ENCODE results near the gene COL6A5.
"Not testable (repeated sequence)": the region's sequence is repeated elsewhere in the genome, so short reads cannot be mapped to it uniquely, and the experiment has no call there.

COL6A5 gene

DNA sequence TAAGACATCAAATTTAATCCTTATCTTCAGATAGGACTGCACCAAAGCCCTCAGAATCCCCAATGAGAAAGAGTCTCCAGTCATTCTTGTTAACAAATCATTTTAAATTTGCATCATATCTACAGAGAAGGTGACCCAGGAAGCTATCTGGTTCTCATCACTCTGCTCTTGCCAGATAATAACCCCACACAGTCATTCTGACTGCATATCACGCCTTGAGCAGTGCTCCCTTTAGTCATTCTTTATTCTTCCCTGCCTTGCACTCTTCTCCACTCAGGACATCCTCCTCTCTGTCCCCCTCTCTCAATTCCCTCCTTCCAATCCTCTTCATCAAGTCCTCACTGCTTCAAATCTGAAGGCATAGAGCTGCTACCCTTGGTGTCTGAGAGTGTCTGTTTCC is 87.8 kb downstream of the COL6A5 start:
- H3K27me3 ChIP-seq (ENCODE audit: insufficient read depth, low read length): no peaks in the 10 kb centered on the region
- H3K4me1 ChIP-seq (ENCODE audit: control insufficient read depth, insufficient read depth, low read length, unreplicated experiment): no peaks in the 10 kb centered on the region
- no peaks in the 10 kb centered on the region for H3K36me3 ChIP-seq (ENCODE audit: insufficient read depth, low read length)

DNA sequence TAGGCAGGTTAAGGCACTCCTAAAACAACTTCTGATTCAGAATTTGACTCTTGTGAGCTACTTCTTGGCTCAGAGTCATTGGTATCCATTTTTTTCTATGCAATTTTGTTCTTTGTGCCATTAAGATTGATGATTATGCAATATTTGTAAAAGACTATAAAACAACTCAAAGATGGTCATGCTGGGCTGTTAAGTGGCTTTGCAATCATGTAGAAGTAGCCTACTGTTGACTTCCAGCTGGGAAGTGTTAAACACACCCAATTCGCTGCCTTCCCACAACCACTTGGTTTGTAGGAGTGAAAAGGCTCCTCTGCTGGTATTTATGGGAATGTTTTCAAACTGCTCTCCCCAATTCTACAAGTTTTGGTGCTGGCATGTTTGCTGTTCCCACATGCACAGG is 96.8 kb downstream of the COL6A5 start:
- Histone ChIP-seq H2AFZ (ENCODE audit: low read length, unreplicated experiment) (no peak overlapping the region), H3K27me3 (ENCODE audit: insufficient read depth, low read length) (no peaks in the 10 kb centered on the region), H3K36me3 (ENCODE audit: insufficient read depth, low read length) (no peaks in the 10 kb centered on the region), H3K4me3 (ENCODE audit: low read depth, low read length) (no peak overlapping the region), H3K4me1 (ENCODE audit: control insufficient read depth, insufficient read depth, low read length, unreplicated experiment) (no peaks in the 10 kb centered on the region), H3K79me2 (ENCODE audit: control insufficient read depth, insufficient read depth, low read length, unreplicated experiment) (no peaks in the 10 kb centered on the region), H3K27ac (ENCODE audit: low read depth, low read length) (no peak overlapping the region)

More for the DNA sequence above, 87.8 kb downstream of the COL6A5 start:
- H3K4me3 ChIP-seq (ENCODE audit: low read depth, low read length): no peak overlapping the region
- no peaks in the 10 kb centered on the region for H3K79me2 ChIP-seq (ENCODE audit: control insufficient read depth, insufficient read depth, low read length, unreplicated experiment)
- H2AFZ ChIP-seq (ENCODE audit: low read length, unreplicated experiment): no peak overlapping the region
- no peak overlapping the region for H3K27ac ChIP-seq (ENCODE audit: low read depth, low read length)

GRCh38 chr3:130446840-130447239 is 101.4 kb downstream of the COL6A5 start:
- H3K4me1 ChIP-seq (ENCODE audit: control insufficient read depth, insufficient read depth, low read length, unreplicated experiment); H3K27ac ChIP-seq (ENCODE audit: low read depth, low read length); H3K4me3 ChIP-seq (ENCODE audit: low read depth, low read length); H3K27me3 ChIP-seq (ENCODE audit: insufficient read depth, low read length); H3K79me2 ChIP-seq (ENCODE audit: control insufficient read depth, insufficient read depth, low read length, unreplicated experiment); H2AFZ ChIP-seq (ENCODE audit: low read length, unreplicated experiment); H3K36me3 ChIP-seq (ENCODE audit: insufficient read depth, low read length): not testable (repeated sequence)

DNA sequence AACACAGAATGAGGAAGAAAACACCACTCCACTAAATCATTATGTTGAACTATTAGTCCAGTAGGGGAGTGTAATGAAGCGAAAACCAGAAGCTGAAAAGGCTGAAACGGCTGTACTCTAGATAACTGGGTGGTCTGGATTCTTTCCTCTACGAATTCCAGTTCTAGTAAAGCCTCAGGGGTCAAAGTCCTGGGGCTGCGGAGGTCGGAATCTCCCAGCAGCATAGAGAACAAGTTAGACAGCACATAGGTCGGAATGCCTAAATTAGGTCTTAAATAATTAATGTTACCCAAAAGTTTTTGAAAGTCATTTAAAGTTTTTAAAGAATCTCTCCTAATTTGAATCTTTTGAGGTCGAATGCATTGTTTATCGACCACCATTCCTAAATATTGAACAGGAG is 102.7 kb downstream of the COL6A5 start:
- H3K27ac ChIP-seq (ENCODE audit: low read depth, low read length); H3K4me1 ChIP-seq (ENCODE audit: control insufficient read depth, insufficient read depth, low read length, unreplicated experiment); H3K79me2 ChIP-seq (ENCODE audit: control insufficient read depth, insufficient read depth, low read length, unreplicated experiment); H3K4me3 ChIP-seq (ENCODE audit: low read depth, low read length); H3K36me3 ChIP-seq (ENCODE audit: insufficient read depth, low read length); H2AFZ ChIP-seq (ENCODE audit: low read length, unreplicated experiment); H3K27me3 ChIP-seq (ENCODE audit: insufficient read depth, low read length): not testable (repeated sequence)

- Histone ChIP-seq H3K27ac (ENCODE audit: low read depth, low read length) (no peak overlapping the region), H3K4me1 (ENCODE audit: control insufficient read depth, insufficient read depth, low read length, unreplicated experiment) (no peaks in the 10 kb centered on the region), H3K27me3 (ENCODE audit: insufficient read depth, low read length) (no peaks in the 10 kb centered on the region), H3K36me3 (ENCODE audit: insufficient read depth, low read length) (no peaks in the 10 kb centered on the region), H3K4me3 (ENCODE audit: low read depth, low read length) (no peak overlapping the region), H3K79me2 (ENCODE audit: control insufficient read depth, insufficient read depth, low read length, unreplicated experiment) (no peaks in the 10 kb centered on the region), H2AFZ (ENCODE audit: low read length, unreplicated experiment) (no peak overlapping the region)
Observed at GRCh38 chr3:130456540-130456939, 111.1 kb downstream of the COL6A5 start.

DNA sequence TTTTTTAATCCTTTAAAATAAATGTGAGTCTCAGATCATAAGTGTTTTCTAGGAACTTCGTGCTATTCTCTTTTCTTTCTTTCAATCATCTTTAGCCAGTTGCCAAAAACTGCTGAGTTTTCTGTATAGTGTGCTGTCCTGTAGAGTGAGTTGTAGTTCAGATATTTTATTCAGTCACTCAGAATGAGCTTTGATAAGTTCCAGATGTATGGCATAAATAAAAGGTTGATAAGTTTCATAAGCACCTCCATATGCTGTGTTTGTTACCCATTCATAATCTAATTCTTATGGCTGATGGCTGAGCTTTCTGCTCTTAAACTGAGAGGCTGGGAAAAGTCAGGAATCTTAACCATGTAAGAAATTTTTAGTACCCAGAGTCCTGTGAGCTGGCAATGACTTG is 112.2 kb downstream of the COL6A5 start:
- H3K79me2 ChIP-seq (ENCODE audit: control insufficient read depth, insufficient read depth, low read length, unreplicated experiment): no peaks in the 10 kb centered on the region
- H3K27ac ChIP-seq (ENCODE audit: low read depth, low read length): no peak overlapping the region
- no peaks in the 10 kb centered on the region for H3K27me3 ChIP-seq (ENCODE audit: insufficient read depth, low read length)
- H2AFZ ChIP-seq (ENCODE audit: low read length, unreplicated experiment): no peak overlapping the region
- no peak overlapping the region for H3K4me3 ChIP-seq (ENCODE audit: low read depth, low read length)
- H3K4me1 ChIP-seq (ENCODE audit: control insufficient read depth, insufficient read depth, low read length, unreplicated experiment): no peaks in the 10 kb centered on the region
- no peaks in the 10 kb centered on the region for H3K36me3 ChIP-seq (ENCODE audit: insufficient read depth, low read length)

DNA sequence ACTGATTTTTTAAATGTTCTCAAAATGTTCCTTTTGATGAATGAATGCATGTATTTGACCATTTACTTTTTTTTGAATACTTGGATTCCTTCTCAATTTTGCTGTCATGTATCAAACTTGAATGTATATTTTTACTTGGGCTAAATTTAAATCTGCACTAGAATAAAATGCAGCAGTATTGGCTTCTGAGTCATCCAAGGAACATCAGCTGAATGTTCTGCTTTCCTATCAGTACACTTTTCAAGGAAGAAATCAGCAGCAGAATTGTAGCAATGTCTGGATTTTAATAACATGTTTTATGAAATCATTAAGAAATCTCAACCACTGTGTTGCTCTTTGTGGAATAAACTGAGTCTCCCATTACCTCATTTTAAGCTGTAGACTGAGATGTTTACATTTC is 114.5 kb downstream of the COL6A5 start:
- H3K27me3 ChIP-seq (ENCODE audit: insufficient read depth, low read length): no peaks in the 10 kb centered on the region
- no peak overlapping the region for H2AFZ ChIP-seq (ENCODE audit: low read length, unreplicated experiment)

DNA sequence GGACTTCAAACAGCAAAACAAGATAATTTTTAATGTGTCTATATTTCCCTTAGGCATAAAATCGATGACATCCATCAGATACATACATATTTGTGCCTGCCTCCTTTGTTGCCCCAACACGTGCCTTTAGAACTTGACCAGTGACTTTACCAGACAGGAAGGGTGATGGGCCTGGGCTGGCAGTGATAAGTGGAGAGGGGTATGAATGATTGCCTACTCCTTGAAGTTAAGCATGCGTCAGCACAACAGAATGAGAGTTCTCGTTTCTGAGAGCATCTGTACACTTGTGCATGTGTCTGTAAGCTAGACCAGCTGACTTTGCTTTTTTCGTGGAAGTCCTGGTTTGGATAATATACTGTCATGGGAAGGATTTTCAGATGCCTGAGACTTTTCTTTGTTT is 116.6 kb downstream of the COL6A5 start:
- no peak overlapping the region for H2AFZ ChIP-seq (ENCODE audit: low read length, unreplicated experiment)
- no peaks in the 10 kb centered on the region for H3K79me2 ChIP-seq (ENCODE audit: control insufficient read depth, insufficient read depth, low read length, unreplicated experiment)
- H3K36me3 ChIP-seq (ENCODE audit: insufficient read depth, low read length): 0 out of 2 replicates have a peak, but pooled peaks cover 2% of the 10 kb centered on the region
- H3K27me3 ChIP-seq (ENCODE audit: insufficient read depth, low read length): no peaks in the 10 kb centered on the region
- no peak overlapping the region for H3K27ac ChIP-seq (ENCODE audit: low read depth, low read length)
- no peak overlapping the region for H3K4me3 ChIP-seq (ENCODE audit: low read depth, low read length)
- H3K4me1 ChIP-seq (ENCODE audit: control insufficient read depth, insufficient read depth, low read length, unreplicated experiment): no peaks in the 10 kb centered on the region

More for the DNA sequence above, 114.5 kb downstream of the COL6A5 start:
- Histone ChIP-seq H3K36me3 (ENCODE audit: insufficient read depth, low read length) (no peaks in the 10 kb centered on the region), H3K4me1 (ENCODE audit: control insufficient read depth, insufficient read depth, low read length, unreplicated experiment) (no peaks in the 10 kb centered on the region), H3K4me3 (ENCODE audit: low read depth, low read length) (no peak overlapping the region), H3K27ac (ENCODE audit: low read depth, low read length) (no peak overlapping the region), H3K79me2 (ENCODE audit: control insufficient read depth, insufficient read depth, low read length, unreplicated experiment) (no peaks in the 10 kb centered on the region)

- Histone ChIP-seq H2AFZ (ENCODE audit: low read length, unreplicated experiment) (no peak overlapping the region), H3K36me3 (ENCODE audit: insufficient read depth, low read length) (0 out of 2 replicates have a peak, but pooled peaks cover 2% of the 10 kb centered on the region), H3K79me2 (ENCODE audit: control insufficient read depth, insufficient read depth, low read length, unreplicated experiment) (no peaks in the 10 kb centered on the region), H3K4me1 (ENCODE audit: control insufficient read depth, insufficient read depth, low read length, unreplicated experiment) (no peaks in the 10 kb centered on the region), H3K27me3 (ENCODE audit: insufficient read depth, low read length) (no peaks in the 10 kb centered on the region), H3K27ac (ENCODE audit: low read depth, low read length) (no peak overlapping the region), H3K4me3 (ENCODE audit: low read depth, low read length) (no peak overlapping the region)
Observed at GRCh38 chr3:130463221-130463620, 117.7 kb downstream of the COL6A5 start.

GRCh38 chr3:130465521-130465920 is 120.0 kb downstream of the COL6A5 start:
- Histone ChIP-seq H3K27ac (ENCODE audit: low read depth, low read length) (no peak overlapping the region), H3K4me1 (ENCODE audit: control insufficient read depth, insufficient read depth, low read length, unreplicated experiment) (no peaks in the 10 kb centered on the region), H3K79me2 (ENCODE audit: control insufficient read depth, insufficient read depth, low read length, unreplicated experiment) (no peaks in the 10 kb centered on the region), H3K4me3 (ENCODE audit: low read depth, low read length) (no peak overlapping the region), H3K36me3 (ENCODE audit: insufficient read depth, low read length) (0 out of 2 replicates have a peak, but pooled peaks cover 2% of the 10 kb centered on the region), H2AFZ (ENCODE audit: low read length, unreplicated experiment) (no peak overlapping the region), H3K27me3 (ENCODE audit: insufficient read depth, low read length) (no peaks in the 10 kb centered on the region)

- Histone ChIP-seq H3K4me3 (ENCODE audit: low read depth, low read length) (no peak overlapping the region), H2AFZ (ENCODE audit: low read length, unreplicated experiment) (no peak overlapping the region), H3K36me3 (ENCODE audit: insufficient read depth, low read length) (0 out of 2 replicates have a peak, but pooled peaks cover 2% of the 10 kb centered on the region), H3K4me1 (ENCODE audit: control insufficient read depth, insufficient read depth, low read length, unreplicated experiment) (no peaks in the 10 kb centered on the region), H3K79me2 (ENCODE audit: control insufficient read depth, insufficient read depth, low read length, unreplicated experiment) (no peaks in the 10 kb centered on the region), H3K27me3 (ENCODE audit: insufficient read depth, low read length) (no peaks in the 10 kb centered on the region), H3K27ac (ENCODE audit: low read depth, low read length) (no peak overlapping the region)
Observed at GRCh38 chr3:130468311-130468710, 122.8 kb downstream of the COL6A5 start.
